Measurements from ENCODE around the gene NAB2. TPM values are rescaled to one million over a fixed set of nuclear protein-coding genes. Genes with fewer than 3 reads are reported as not detected.

Gene NAB2
- total RNA-seq, 4 donors from 2014 or later = 21.6 to 41.5 (median 35.1) TPM

DNA sequence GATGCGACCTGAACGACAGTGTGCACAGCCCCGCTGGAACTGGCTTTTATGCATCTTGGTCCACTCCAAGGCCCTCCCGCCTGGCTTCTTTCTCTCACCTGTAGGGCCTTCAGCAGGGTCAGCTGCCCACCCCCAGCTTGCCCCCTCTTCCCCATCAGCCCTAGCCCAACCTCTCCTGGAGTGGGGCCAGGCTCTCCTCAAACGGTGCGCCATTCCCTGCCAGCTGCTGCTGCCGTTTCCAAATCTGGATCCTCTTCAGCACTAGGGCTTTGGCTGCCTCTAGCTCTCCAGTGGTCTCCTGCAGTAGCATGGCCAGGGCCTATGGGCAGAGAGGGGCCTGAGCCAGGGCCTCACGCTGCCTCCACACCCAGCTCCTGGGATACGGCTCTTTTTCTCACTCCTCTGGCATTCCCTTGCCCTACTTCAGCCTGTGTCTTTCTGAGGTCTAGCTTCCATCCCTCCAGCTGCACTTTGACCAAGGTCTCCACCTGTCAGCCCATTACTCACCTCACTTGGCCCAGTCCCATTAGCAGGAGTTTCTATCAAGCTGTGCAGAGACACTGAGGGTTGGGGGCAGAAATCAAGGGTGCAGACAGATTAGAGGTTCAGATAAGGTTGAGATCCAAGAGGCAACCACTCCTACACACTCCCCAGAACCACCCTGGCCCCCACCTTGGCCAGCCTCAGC lies 17.3 kb downstream of the NAB2 start:
- H3K4me3 ChIP-seq = no peak overlapping the region
- no peaks in the 10 kb centered on the region for H3K9me3 ChIP-seq
- no peak for DNase-seq (ENCODE audit: extremely low spot score)
- H3K27me3 ChIP-seq = no peaks in the 10 kb centered on the region
- WGBS = 75% methylated on average over 9 of the region's 9 CpGs
- H3K4me1 ChIP-seq = peaks cover 13 to 50% (median 45%) of the 10 kb centered on the region in 4 donors
- no peak overlapping the region for H3K27ac ChIP-seq (replicated peaks in 1 of 4)
- H3K36me3 ChIP-seq = peaks cover 32 to 70% (median 60%) of the 10 kb centered on the region in 4 donors
- intact Hi-C loops (cut with DNase I) = no loop called here
- TF ChIP-seq POLR2A (IDR thresholded peaks at IDR 0.05; ENCODE audit: low read depth) (no peak), POLR2AphosphoS5 (IDR thresholded peaks at IDR 0.05) (no peak), EP300 (IDR thresholded peaks at IDR 0.05) (no peak)
- TF ChIP-seq, protein P1, sequence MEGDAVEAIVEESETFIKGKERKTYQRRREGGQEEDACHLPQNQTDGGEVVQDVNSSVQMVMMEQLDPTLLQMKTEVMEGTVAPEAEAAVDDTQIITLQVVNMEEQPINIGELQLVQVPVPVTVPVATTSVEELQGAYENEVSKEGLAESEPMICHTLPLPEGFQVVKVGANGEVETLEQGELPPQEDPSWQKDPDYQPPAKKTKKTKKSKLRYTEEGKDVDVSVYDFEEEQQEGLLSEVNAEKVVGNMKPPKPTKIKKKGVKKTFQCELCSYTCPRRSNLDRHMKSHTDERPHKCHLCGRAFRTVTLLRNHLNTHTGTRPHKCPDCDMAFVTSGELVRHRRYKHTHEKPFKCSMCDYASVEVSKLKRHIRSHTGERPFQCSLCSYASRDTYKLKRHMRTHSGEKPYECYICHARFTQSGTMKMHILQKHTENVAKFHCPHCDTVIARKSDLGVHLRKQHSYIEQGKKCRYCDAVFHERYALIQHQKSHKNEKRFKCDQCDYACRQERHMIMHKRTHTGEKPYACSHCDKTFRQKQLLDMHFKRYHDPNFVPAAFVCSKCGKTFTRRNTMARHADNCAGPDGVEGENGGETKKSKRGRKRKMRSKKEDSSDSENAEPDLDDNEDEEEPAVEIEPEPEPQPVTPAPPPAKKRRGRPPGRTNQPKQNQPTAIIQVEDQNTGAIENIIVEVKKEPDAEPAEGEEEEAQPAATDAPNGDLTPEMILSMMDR (IDR thresholded peaks at IDR 0.05) = no peak

DNA sequence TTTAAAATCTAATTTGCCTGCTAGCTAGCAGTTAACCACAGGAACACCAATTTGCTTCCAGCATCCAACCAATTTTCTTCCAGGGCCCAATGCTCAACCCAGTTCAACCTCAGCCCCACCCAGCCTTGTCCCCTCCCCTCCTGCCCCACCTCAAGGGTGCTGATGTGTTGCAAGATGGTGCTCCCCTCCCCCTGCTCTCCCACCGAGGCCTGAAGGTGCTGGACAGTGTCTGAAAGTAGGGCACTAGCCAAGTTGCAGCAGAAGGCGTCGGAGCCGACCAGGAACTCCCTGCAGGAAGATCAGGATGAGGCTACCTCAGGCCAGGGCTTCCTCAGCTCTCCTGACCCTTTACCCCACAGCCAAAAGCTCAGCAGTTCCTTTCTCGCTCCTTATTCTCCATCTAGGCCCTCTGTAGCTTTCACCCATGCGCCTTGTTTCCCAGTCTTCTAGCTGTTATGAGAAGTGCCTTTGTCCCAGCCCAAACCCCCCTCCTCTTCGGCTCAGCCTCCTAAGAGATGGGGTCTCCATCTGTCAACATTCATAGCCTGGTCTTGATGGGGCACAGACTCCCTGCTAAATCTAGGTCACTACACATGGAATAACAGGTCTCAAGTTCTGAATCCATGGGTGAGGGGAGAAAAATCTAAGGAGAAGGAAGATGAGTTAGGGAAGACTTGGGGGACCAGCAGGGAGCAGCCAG lies 18.7 kb downstream of the NAB2 start:
- Histone ChIP-seq H3K27ac (replicated peaks in 1 of 4) (peak overlapping the region in 3 of 4 donors; percentile 5 to 99 (median 17)), H3K9me3 (no peaks in the 10 kb centered on the region), H3K4me3 (no peak overlapping the region), H3K36me3 (peaks cover 28 to 56% (median 51%) of the 10 kb centered on the region in 4 donors), H3K4me1 (peaks cover 17 to 58% (median 54%) of the 10 kb centered on the region in 4 donors), H3K27me3 (no peaks in the 10 kb centered on the region)
- intact Hi-C loops (cut with DNase I) = no loop called here
- TF ChIP-seq POLR2A (IDR thresholded peaks at IDR 0.05; ENCODE audit: low read depth) (no peak), EP300 (IDR thresholded peaks at IDR 0.05) (no peak), POLR2AphosphoS5 (IDR thresholded peaks at IDR 0.05) (no peak)
- TF ChIP-seq, protein P1 (IDR thresholded peaks at IDR 0.05) = no peak
- DNase-seq (ENCODE audit: extremely low spot score) = no peak
- 54% methylated on average over 7 of the region's 7 CpGs for WGBS

DNA sequence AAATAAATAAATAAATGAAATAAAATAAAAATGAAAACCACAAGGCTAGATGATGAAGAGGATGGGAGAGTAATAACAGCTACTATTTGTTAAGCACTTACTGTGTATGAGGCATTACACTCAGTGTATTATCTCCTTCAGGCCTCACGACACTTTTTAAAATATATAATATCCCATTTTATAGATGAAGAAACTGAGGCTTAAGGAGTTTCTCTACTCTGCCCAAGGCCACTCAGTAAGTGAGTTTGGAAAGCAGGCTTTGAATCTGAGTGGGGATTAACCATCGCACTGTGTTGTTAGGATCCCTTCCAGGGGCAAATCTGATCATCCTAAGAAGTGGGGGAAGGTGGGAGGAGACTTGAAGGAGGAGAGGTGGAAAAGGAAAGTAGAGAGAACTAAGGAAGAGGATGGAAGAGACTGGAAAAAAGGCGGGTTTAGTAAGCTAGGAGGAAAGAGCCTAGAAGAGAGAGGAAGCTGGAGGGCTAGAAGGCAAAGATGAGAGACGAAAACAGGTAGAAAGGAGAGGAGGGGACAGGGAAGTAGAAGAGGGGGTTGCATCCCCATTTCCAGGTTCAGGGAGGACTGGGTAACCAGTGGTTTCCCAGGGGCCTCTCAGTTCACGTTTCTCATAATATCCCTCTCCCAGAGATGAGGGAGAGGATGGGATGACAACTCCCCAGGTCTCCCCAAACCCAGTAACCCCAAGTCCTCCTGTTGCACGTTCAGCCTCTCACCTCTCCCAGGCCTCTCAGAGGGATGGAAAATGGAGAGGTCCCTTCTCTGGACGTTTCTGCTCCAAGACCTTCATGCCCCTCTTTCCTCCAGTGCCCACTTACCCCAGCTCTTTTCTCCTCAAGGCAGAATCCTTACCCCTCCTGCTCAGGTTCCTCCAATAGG lies 20.5 kb downstream of the NAB2 start:
- peak overlapping the region; percentile 98 to 99 (median 98) for H3K27ac ChIP-seq (replicated peaks in 1 of 4)
- WGBS = 64% methylated on average over 7 of the region's 7 CpGs
- DNase-seq (ENCODE audit: extremely low spot score) = no peak
- peaks cover 17 to 61% (median 54%) of the 10 kb centered on the region in 4 donors for H3K4me1 ChIP-seq
- H3K4me3 ChIP-seq = peak overlapping the region; percentile 67 to 82 (median 76)
- peaks cover 22 to 40% (median 39%) of the 10 kb centered on the region in 4 donors for H3K36me3 ChIP-seq
- no peaks in the 10 kb centered on the region for H3K9me3 ChIP-seq
- no peaks in the 10 kb centered on the region for H3K27me3 ChIP-seq
- intact Hi-C loops (cut with DNase I) = loop anchor here (2.0 to 5.0 kb wide), 2 partner anchors 21 to 102 kb away; partner anchors contain the start of genes NAB2 and ZBTB39
- no peak for TF ChIP-seq POLR2AphosphoS5 (IDR thresholded peaks at IDR 0.05)
- TF ChIP-seq POLR2A (IDR thresholded peaks at IDR 0.05; ENCODE audit: low read depth) = no peak
- no peak for TF ChIP-seq EP300 (IDR thresholded peaks at IDR 0.05)
- TF ChIP-seq, protein P1 (IDR thresholded peaks at IDR 0.05) = no peak

DNA sequence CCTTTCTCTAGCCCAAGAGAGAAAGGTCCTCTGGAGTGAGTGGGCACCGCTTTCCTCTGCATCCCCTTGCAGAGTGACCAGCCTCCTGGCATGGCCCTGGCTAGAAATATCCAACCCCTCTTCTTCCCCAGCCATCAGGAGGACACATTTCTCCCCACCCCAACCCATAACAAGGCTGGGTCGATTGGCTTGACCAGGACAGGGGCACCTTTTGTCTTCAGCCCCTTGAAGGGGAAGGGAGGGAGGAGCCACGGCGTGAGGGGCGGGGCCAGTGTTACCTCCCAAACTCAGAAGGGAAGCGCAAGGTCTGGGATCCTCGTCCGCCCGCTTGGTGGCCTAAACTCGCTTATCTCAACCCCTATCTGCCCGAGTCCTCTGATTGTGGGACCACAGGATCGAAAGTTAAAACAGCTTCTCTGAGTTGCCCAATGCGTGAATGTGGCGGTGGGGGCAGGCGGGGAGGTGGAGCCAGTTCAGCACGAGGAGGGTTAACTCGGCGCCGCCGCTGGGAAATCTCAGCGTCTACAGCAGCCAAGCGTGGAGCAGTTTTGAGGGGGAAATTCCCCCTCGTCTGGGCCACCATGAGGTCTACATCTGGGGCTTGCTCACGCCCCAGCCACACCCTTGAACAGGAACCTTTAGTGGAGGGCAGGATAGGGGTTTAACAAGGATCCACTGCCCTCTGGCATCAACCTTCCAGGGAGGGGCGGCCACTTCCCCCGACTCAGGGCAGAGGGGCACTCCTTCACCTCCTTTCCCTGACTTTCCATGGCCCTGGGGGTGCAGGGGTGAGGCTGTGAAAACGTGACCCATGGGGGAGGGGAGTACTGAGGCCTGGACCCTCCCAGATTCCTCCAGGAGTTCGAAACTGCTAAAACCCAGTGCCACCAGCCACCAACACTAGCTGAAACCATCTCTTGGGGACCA lies 21.5 kb downstream of the NAB2 start:
- intact Hi-C loops (cut with DNase I) = loop anchor here (2.0 to 5.0 kb wide), 2 partner anchors 22 to 103 kb away; partner anchors contain the start of genes NAB2 and ZBTB39
- Histone ChIP-seq H3K36me3 (peaks cover 14 to 31% (median 30%) of the 10 kb centered on the region in 4 donors), H3K27me3 (no peaks in the 10 kb centered on the region), H3K9me3 (no peaks in the 10 kb centered on the region), H3K4me1 (peaks cover 17 to 61% (median 54%) of the 10 kb centered on the region in 4 donors), H3K27ac (replicated peaks in 1 of 4) (peak overlapping the region; percentile 98 to 99 (median 98)), H3K4me3 (peak overlapping the region; percentile 67 to 82 (median 76))
- TF ChIP-seq POLR2AphosphoS5 (IDR thresholded peaks at IDR 0.05) (peak; percentile 54 to 64), EP300 (IDR thresholded peaks at IDR 0.05) (no peak)
- DNase-seq (ENCODE audit: extremely low spot score) = no peak
- 6% methylated on average over 11 of the region's 28 CpGs for WGBS
